B cell (primary cell): Measurements from ENCODE around the gene ARMC9. TPM values are rescaled to one million over a fixed set of nuclear protein-coding genes. Genes with fewer than 3 reads are reported as not detected.
"Not testable (repeated sequence)": the region's sequence is repeated elsewhere in the genome, so short reads cannot be mapped to it uniquely, and the experiment has no call there.

Experiments used
- ATAC-seq: fragments of 200-7000 bp; cut with Tn5 transposase; one replicate; pipeline ENCODE4 v1.10.0; 2021; ENCODE audit warnings: low read depth, mild to moderate bottlenecking, moderate number of reproducible peaks, moderate library complexity
- CTCF ChIA-PET: fragments of 350-600 bp; sonication (Branson Sonifier 250); formaldehyde crosslinking; loops from one replicate; lab custom pipeline; 2021; ENCODE audit warnings: antibody characterized with exemption, inconsistent platforms; lab: Charles Lee
- POLR2A ChIA-PET: fragments of 350-600 bp; sonication (Branson Sonifier 250); formaldehyde crosslinking; loops from one replicate; lab custom pipeline; 2021; ENCODE audit warnings: antibody characterized with exemption; lab: Charles Lee
- DNase-seq: peaks from one replicate; pipeline ENCODE4 v3.0.0; 2013
- H2AFZ ChIP-seq: 2 replicates; pipeline ENCODE4 v1.6.1; 2012; ENCODE audit warnings: mild to moderate bottlenecking, low read depth, low read length; ENCODE audit not compliant: insufficient read depth, poor library complexity, severe bottlenecking
- H3K27ac ChIP-seq, 2 donors: 1 replicate in 1 of 2; 2 replicates in 1 of 2; pipeline ENCODE4 v1.5.1; 2012 to 2013; ENCODE audit warnings: low read length in 2 of 2, mild to moderate bottlenecking in 2 of 2, moderate library complexity in 1 of 2
- H3K27me3 ChIP-seq, 4 experiments: fragments of 200-600 bp in 1 of 4; sonication (generic) in 1 of 4; replicated peaks in 1 of 4; 1 replicate in 2 of 4; 2 replicates in 2 of 4; pipeline versions ENCODE4 v1.6.1 to v1.7.0; 2013 to 2016; ENCODE audit warnings: low read length in 3 of 4, mild to moderate bottlenecking in 2 of 4, mixed read lengths in 1 of 4, moderate library complexity in 1 of 4; ENCODE audit not compliant: insufficient read depth in 4 of 4, control insufficient read depth in 3 of 4; ENCODE audit errors: control extremely low read depth in 1 of 4
- H3K36me3 ChIP-seq, 2 experiments: replicated peaks in 1 of 2; 1 replicate in 1 of 2; 2 replicates in 1 of 2; pipeline versions ENCODE4 v1.6.1 to v1.7.1; 2013; ENCODE audit warnings: low read length in 1 of 2; ENCODE audit not compliant: insufficient read depth in 2 of 2, control insufficient read depth in 1 of 2; ENCODE audit errors: control extremely low read depth in 1 of 2, extremely low read depth in 1 of 2
- H3K4me1 ChIP-seq, 2 donors: fragments of 200-600 bp in 1 of 2; sonication (generic) in 1 of 2; 1 replicate in 1 of 2; 2 replicates in 1 of 2; pipeline versions ENCODE4 v1.5.1 to v1.6.1; 2013 to 2017; ENCODE audit warnings: low read length in 2 of 2; ENCODE audit not compliant: control insufficient read depth in 2 of 2, insufficient read depth in 2 of 2
- H3K4me2 ChIP-seq: replicated peaks from 2 replicates; pipeline ENCODE3; 2012; ENCODE audit warnings: mild to moderate bottlenecking, low read depth, low read length; ENCODE audit not compliant: poor library complexity, severe bottlenecking
- H3K4me3 ChIP-seq, 5 experiments: fragments of 200-600 bp in 1 of 5; sonication (generic) in 1 of 5; 1 replicate in 3 of 5; 2 replicates in 2 of 5; pipeline versions ENCODE4 v1.5.1 to v1.7.0; 2011 to 2016; ENCODE audit warnings: low read length in 4 of 5, mild to moderate bottlenecking in 4 of 5, low read depth in 2 of 5, control low read depth in 1 of 5, moderate library complexity in 1 of 5; ENCODE audit not compliant: insufficient read depth in 1 of 5; ENCODE audit errors: control extremely low read depth in 1 of 5, extremely low read depth in 1 of 5
- H3K79me2 ChIP-seq: fragments of 200-600 bp; sonication (generic); one replicate; pipeline ENCODE4 v1.6.0; 2016; ENCODE audit warnings: low read length; ENCODE audit not compliant: control insufficient read depth, insufficient read depth
- H3K9ac ChIP-seq: fragments of 200-600 bp; sonication (generic); 2 replicates; pipeline ENCODE4 v1.6.1; 2017; ENCODE audit warnings: mild to moderate bottlenecking, low read length, moderate library complexity
- H3K9me3 ChIP-seq, 3 donors: one replicate each; pipeline versions ENCODE4 v1.6.1 to v1.7.1; 2013; ENCODE audit warnings: low read length in 2 of 3; ENCODE audit not compliant: control insufficient read depth in 2 of 3, insufficient read depth in 1 of 3; ENCODE audit errors: control extremely low read depth in 1 of 3
- H4K20me1 ChIP-seq: 2 replicates; pipeline ENCODE4 v1.6.0; 2012; ENCODE audit warnings: mild to moderate bottlenecking, low read length; ENCODE audit not compliant: insufficient read depth, control insufficient read depth, poor library complexity, severe bottlenecking
- H3K27ac Mint-ChIP-seq: one replicate; pipeline ENCODE4 v1.8.0; 2021; ENCODE audit warnings: mixed read lengths
- H3K27me3 Mint-ChIP-seq: one replicate; pipeline ENCODE4 v1.8.0; 2021; ENCODE audit warnings: mixed read lengths
- H3K4me1 Mint-ChIP-seq: one replicate; pipeline ENCODE4 v1.8.0; 2021; ENCODE audit warnings: mixed read lengths
- H3K4me3 Mint-ChIP-seq: one replicate; pipeline ENCODE4 v1.8.0; 2021; ENCODE audit warnings: mixed read lengths
- H3K9me3 Mint-ChIP-seq: one replicate; pipeline ENCODE4 v1.8.0; 2022; ENCODE audit warnings: mixed read lengths; ENCODE audit not compliant: insufficient read depth
- WGBS: methylation state at CpG from one replicate; pipeline ENCODE4 v1.1.5; 2013; ENCODE audit warnings: missing lambda C conversion rate; ENCODE audit not compliant: insufficient coverage; 5-methylcytosine and 5-hydroxymethylcytosine counted together
- intact Hi-C: fragments of 100-400 bp; cut with micrococcal nuclease; formaldehyde crosslinking; loops from one replicate; pipeline ENCODE4 v1.10.0; 2022
- polyA plus RNA-seq: library from polyadenylated mRNA; depleted of rRNA; stranded (reverse); fragments of >200 nt; gene quantifications from 2 replicates; pipeline ENCODE4 v1.2.3, GENCODE V29; 2012
- total RNA-seq, 2 donors: library from RNA; stranded (reverse); fragments of 120-200 nt in 1 of 2; gene quantifications; 1 replicate in 1 of 2; 2 replicates in 1 of 2; pipeline versions ENCODE4 v1.2.3 to v1.2.4, GENCODE V29; 2013 to 2022

Gene ARMC9
- total and polyA plus RNA-seq, 2 donors (not counting 1 experiment from before 2014, with no cell fraction given), result 0.40 to 5.4 TPM

DNA sequence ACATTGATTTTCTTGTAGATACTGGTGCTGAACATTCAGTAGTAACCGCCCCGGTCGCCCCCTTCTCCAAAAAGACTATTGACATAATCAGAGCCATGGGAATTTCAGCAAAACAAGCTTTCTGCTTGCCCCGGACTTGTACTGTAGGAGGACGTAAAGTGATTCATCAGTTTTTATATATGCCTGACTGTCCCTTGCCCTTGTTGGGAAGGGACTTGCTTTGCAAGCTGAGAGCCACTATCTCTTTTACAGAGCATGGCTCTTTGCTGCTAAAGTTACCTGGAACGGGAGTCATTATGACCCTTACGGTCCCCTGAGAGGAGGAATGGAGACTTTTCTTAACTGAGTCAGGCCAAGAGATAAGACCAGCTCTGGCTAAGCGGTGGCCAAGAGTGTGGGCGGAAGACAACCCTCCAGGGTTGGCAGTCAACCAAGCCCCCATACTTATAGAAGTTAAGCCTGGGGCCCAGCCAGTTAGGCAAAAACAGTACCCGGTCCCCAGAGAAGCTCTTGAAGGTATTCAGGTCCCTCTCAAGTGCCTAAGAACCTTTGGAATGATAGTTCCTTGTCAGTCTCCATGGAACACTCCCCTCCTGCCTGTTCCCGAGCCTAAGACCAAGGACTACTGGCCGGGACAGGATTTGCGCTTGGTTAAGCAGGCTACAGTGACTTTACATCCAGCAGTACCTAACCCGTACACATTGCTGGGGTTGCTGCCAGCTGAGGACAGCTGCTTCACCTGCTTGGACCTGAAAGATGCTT lies 205.2 kb downstream of the ARMC9 start:
- H3K4me3 ChIP-seq, H3K27ac Mint-ChIP-seq, H3K27me3 Mint-ChIP-seq, H3K27ac ChIP-seq, H3K4me2 ChIP-seq, H3K36me3 ChIP-seq, H3K4me1 ChIP-seq, intact Hi-C loops, H3K9me3 ChIP-seq, H4K20me1 ChIP-seq, H3K79me2 ChIP-seq, H3K4me3 Mint-ChIP-seq, DNase-seq, ATAC-seq, H3K9me3 Mint-ChIP-seq, H3K27me3 ChIP-seq, H3K9ac ChIP-seq, H2AFZ ChIP-seq: not testable (repeated sequence)
- POLR2A ChIA-PET, result interaction anchor here (0.6 kb wide), 1 partner anchor 61 kb away, joined by 3 read pairs; the partner anchor contains the start of gene NCL
- WGBS, result 79% methylated on average over 9 of the region's 14 CpGs
- CTCF ChIA-PET, result interaction anchor here (1.1 to 21.6 kb wide), 5 partner anchors 9 to 177 kb away, joined by 3 to 325 read pairs (median 57); partner anchors contain the start of gene B3GNT7
- H3K4me1 Mint-ChIP-seq, result peaks cover 24% of the 10 kb centered on the region

DNA sequence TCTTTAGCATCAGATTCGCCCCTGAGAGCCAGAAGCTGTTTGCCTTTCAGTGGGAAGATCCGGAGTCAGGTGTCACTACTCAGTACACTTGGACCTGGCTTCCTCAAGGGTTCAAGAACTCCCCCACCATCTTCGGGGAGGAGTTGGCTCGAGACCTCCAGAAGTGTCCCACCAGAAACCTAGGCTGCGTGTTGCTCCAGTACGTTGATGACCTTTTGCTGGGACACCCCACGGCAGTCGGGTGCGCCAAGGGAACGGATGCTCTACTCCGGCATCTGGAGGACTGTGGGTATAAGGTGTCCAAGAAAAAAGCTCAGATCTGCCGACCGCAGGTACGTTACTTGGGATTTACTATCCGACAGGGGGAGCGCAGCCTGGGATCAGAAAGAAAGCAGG lies 205.8 kb downstream of the ARMC9 start:
- intact Hi-C loops, result not testable (repeated sequence)
- WGBS, result 95% methylated on average over 13 of the region's 16 CpGs
- CTCF ChIA-PET, result interaction anchor here (1.1 to 21.6 kb wide), 5 partner anchors 10 to 178 kb away, joined by 3 to 325 read pairs (median 57); partner anchors contain the start of gene B3GNT7

More for the DNA sequence above, 205.8 kb downstream of the ARMC9 start:
- peaks cover 24% of the 10 kb centered on the region for H3K4me1 Mint-ChIP-seq
- H3K4me1 ChIP-seq, H3K36me3 ChIP-seq, H3K79me2 ChIP-seq, H3K4me3 ChIP-seq, H3K9me3 Mint-ChIP-seq, H3K27me3 ChIP-seq, H3K4me2 ChIP-seq, H3K4me3 Mint-ChIP-seq, H3K27ac Mint-ChIP-seq, H3K27me3 Mint-ChIP-seq, H2AFZ ChIP-seq, ATAC-seq, H3K9ac ChIP-seq, H3K9me3 ChIP-seq, H4K20me1 ChIP-seq, DNase-seq, H3K27ac ChIP-seq: not testable (repeated sequence)
- POLR2A ChIA-PET, result interaction anchor here (1.7 kb wide), 1 partner anchor 10 kb away, joined by 8 read pairs; no protein-coding TSS in a partner anchor
